ENCODE measurements around the gene TPT1.

The TPT1 gene

GRCh38 chr13:45302507-45302906 is 38.5 kb downstream of the TPT1 start:
- Histone ChIP-seq H3K36me3 (ENCODE audit: control insufficient read depth in 2 of 2, insufficient read depth in 1 of 2, low read length in 2 of 2) (no peaks in the 10 kb centered on the region), H3K4me3 (ENCODE audit: low read depth, low read length) (no peak overlapping the region), H3K4me1 (ENCODE audit: control insufficient read depth, insufficient read depth, low read length) (no peaks in the 10 kb centered on the region), H3K9me3 (ENCODE audit: control insufficient read depth, insufficient read depth, low read depth, low read length) (no peaks in the 10 kb centered on the region), H3K27ac (ENCODE audit: extremely low read depth, low read depth, low read length) (no peak overlapping the region)
- TF ChIP-seq KLF9 (tag by site-specific recombination; IDR thresholded peaks at IDR 0.05; ENCODE audit: low read depth) = no peak
- TF ChIP-seq KLF16 (tag by site-specific recombination; IDR thresholded peaks at IDR 0.05) = no peak
- TF ChIP-seq RBAK (tag by site-specific recombination; IDR thresholded peaks at IDR 0.05) = no peak
- 0 out of 2 replicates have a peak, but pooled peaks have one; percentile 44 for TF ChIP-seq ZNF10 (tag by site-specific recombination; IDR thresholded peaks at IDR 0.05)
- TF ChIP-seq ZNF654 (tag by site-specific recombination; IDR thresholded peaks at IDR 0.05; ENCODE audit: low read depth) = no peak
- ChIA-PET POLR2A (no interaction called here), CTCF (interaction anchor here (2.1 kb wide), 1 partner anchor 256 kb away, joined by 12 read pairs; no protein-coding TSS in a partner anchor)

GRCh38 chr13:45301263-45301662 is 39.7 kb downstream of the TPT1 start:
- H3K4me3 ChIP-seq (ENCODE audit: low read depth, low read length) = no peak overlapping the region
- CTCF ChIA-PET = interaction anchor here (0.7 kb wide), 1 partner anchor 19 kb away, joined by 3 read pairs; no protein-coding TSS in a partner anchor

GRCh38 chr13:45300190-45300985 is 40.6 kb downstream of the TPT1 start:
- no peaks in the 10 kb centered on the region for H3K36me3 ChIP-seq (ENCODE audit: control insufficient read depth in 2 of 2, insufficient read depth in 1 of 2, low read length in 2 of 2)
- CTCF ChIA-PET = no interaction called here

More at GRCh38 chr13:45301263-45301662, 39.7 kb downstream of the TPT1 start:
- Histone ChIP-seq H3K36me3 (ENCODE audit: control insufficient read depth in 2 of 2, insufficient read depth in 1 of 2, low read length in 2 of 2) (no peaks in the 10 kb centered on the region), H3K9me3 (ENCODE audit: control insufficient read depth, insufficient read depth, low read depth, low read length) (no peaks in the 10 kb centered on the region), H3K4me1 (ENCODE audit: control insufficient read depth, insufficient read depth, low read length) (no peaks in the 10 kb centered on the region), H3K27ac (ENCODE audit: extremely low read depth, low read depth, low read length) (no peak overlapping the region)
- POLR2A ChIA-PET = no interaction called here
- no peak for TF ChIP-seq ZNF335 (tag by site-specific recombination; conservative IDR thresholded peaks at IDR 0.05)
- TF ChIP-seq ZNF175 (tag by site-specific recombination; IDR thresholded peaks at IDR 0.05) = no peak
- no peak for TF ChIP-seq ZNF2 (tag by site-specific recombination; IDR thresholded peaks at IDR 0.05)
- no peak for TF ChIP-seq ZNF639 (tag by site-specific recombination; IDR thresholded peaks at IDR 0.05)
- TF ChIP-seq REPIN1 (tag by site-specific recombination; IDR thresholded peaks at IDR 0.05; ENCODE audit: low read depth) = no peak

GRCh38 chr13:45299194-45299593 is 41.8 kb downstream of the TPT1 start:
- CTCF ChIA-PET = no interaction called here
- no peaks in the 10 kb centered on the region for H3K4me1 ChIP-seq (ENCODE audit: control insufficient read depth, insufficient read depth, low read length)
- H3K27ac ChIP-seq (ENCODE audit: extremely low read depth, low read depth, low read length) = no peak overlapping the region
- H3K9me3 ChIP-seq (ENCODE audit: control insufficient read depth, insufficient read depth, low read depth, low read length) = no peaks in the 10 kb centered on the region
- TF ChIP-seq ZNF2 (tag by site-specific recombination; IDR thresholded peaks at IDR 0.05) (no peak), ZSCAN16 (tag by site-specific recombination; IDR thresholded peaks at IDR 0.05) (no peak), ZNF555 (tag by site-specific recombination; conservative IDR thresholded peaks at IDR 0.05) (no peak), ZNF391 (tag by site-specific recombination; IDR thresholded peaks at IDR 0.05; ENCODE audit: borderline replicate concordance, low read depth) (no peak), ZFP37 (tag by site-specific recombination; IDR thresholded peaks at IDR 0.05) (no peak), ZNF529 (tag by site-specific recombination; IDR thresholded peaks at IDR 0.05; ENCODE audit: insufficient replicate concordance) (no peak), SETDB1 (IDR thresholded peaks at IDR 0.05; ENCODE audit: insufficient read length, low read length) (no peak), FEZF1 (tag by site-specific recombination; IDR thresholded peaks at IDR 0.05) (no peak)
- POLR2A ChIA-PET = interaction anchor here (0.6 to 1.2 kb wide), 2 partner anchors 17 to 179 kb away, joined by 4 read pairs; partner anchors contain the start of gene GTF2F2
- H3K4me3 ChIP-seq (ENCODE audit: low read depth, low read length) = no peak overlapping the region
- no peaks in the 10 kb centered on the region for H3K36me3 ChIP-seq (ENCODE audit: control insufficient read depth in 2 of 2, insufficient read depth in 1 of 2, low read length in 2 of 2)

More at GRCh38 chr13:45300190-45300985, 40.6 kb downstream of the TPT1 start:
- POLR2A ChIA-PET = interaction anchor here (1.2 kb wide), 1 partner anchor 180 kb away, joined by 4 read pairs; the partner anchor contains the start of gene GTF2F2
- no peak overlapping the region for H3K27ac ChIP-seq (ENCODE audit: extremely low read depth, low read depth, low read length)
- TF ChIP-seq ZNF473 (tag by site-specific recombination; IDR thresholded peaks at IDR 0.05) = no peak
- TF ChIP-seq SCRT2 (tag by site-specific recombination; IDR thresholded peaks at IDR 0.05) = no peak
- peak; percentile 30; the same call in 1 of the 2 replicates for TF ChIP-seq ZNF341 (tag by site-specific recombination; IDR thresholded peaks at IDR 0.05; ENCODE audit: low read depth)
- no peaks in the 10 kb centered on the region for H3K4me1 ChIP-seq (ENCODE audit: control insufficient read depth, insufficient read depth, low read length)
- H3K4me3 ChIP-seq (ENCODE audit: low read depth, low read length) = no peak overlapping the region
- H3K9me3 ChIP-seq (ENCODE audit: control insufficient read depth, insufficient read depth, low read depth, low read length) = no peaks in the 10 kb centered on the region
